OCI-M2 (cell line): ENCODE results near the gene SV2C.

Experiments used
- DNase-seq: peaks from one replicate; lab custom pipeline; 2025; ENCODE audit not compliant: unreplicated experiment; lab: John Stamatoyannopoulos, UW

The SV2C gene

DNA sequence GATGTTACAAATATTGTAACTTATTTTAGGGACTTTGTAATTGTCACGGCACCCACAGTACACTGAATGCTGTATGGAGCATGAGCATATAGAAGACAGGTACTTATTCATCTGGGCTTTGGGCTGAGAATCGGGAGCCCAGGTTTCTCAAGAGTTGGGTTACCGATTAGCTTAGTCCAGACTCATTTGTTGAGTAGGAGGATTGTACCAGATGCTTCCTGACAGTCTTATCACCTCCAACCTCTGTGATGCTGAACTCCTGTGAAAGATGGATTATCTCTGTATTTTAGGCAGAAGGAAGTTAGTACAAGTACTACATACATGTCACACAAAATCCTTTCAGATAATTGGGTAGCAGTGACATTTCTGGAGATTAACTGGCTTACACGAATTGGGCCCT lies 79.2 kb downstream of the SV2C start:
- DNase-seq: no peak

DNA sequence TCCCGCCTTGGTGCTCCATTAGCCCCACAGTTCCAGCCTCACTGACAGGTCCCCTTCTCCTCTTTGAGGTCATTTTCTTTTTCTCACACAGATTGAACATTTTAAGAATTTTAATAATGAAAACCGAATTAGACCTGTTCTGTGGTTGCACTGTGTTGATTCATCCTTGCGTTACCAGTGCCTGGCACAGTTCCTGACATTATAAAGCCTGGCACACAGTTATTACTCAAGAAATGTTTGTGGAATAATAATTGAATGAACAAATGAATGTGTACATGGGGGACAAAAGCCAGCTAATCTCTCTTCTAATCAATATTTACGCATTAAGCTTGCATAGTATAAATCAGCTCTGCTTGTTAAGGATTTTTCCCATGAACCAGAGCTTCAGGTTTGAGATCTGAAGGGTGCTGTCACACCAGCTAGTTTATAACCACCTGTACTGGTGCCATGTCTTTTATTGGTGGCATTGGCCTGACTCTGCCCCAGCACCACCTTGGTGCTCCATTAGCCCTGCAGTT lies 80.0 kb downstream of the SV2C start:
- DNase-seq: no peak

DNA sequence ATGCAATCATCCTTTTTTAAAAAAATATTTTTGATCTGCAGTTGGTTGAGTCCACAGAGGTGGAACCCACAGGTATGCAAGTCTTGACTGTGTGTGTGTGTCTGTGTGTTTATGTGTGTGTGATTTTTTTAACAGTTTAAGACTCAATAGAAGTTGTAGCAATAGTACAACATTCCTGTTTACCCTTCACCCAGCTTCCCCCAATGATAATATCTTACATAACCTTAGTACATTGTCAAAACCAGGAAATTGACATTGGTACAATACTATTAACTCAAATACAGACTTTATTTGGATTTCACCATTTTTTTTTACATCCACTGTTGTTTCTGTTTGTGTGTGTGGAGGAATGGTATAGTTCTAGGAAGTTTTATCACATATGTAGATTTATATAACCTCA lies 81.8 kb downstream of the SV2C start:
- DNase-seq: no peak

GRCh38 chr5:76165711-76166374 lies 82.7 kb downstream of the SV2C start:
- no peak for DNase-seq

GRCh38 chr5:76166886-76167576 lies 83.8 kb downstream of the SV2C start:
- DNase-seq: no peak

- no peak for DNase-seq
These were observed 86.1 kb downstream of the SV2C start for GRCh38 chr5:76169146-76169905.

DNA sequence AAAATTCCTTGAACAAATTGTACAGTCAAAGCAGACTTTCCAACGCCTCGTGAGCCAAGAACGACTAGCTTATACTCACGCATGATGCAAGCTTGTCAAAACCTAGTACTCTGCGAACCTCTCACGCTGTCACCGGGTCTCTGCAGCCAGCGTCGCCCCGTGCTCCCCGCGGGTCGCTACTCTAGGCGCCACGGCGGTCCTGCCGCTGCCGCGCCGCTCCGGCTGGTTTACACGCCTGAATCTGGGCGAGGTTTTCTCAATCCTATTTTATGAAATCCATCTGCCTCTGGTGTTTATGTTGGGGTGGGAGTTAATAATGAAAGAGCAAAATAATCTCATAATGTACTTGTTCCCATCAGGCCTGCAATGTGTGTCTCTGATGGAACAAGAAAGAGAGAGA lies 90.9 kb downstream of the SV2C start:
- DNase-seq: no peak

GRCh38 chr5:76175051-76175666 lies 92.0 kb downstream of the SV2C start:
- DNase-seq: no peak

DNA sequence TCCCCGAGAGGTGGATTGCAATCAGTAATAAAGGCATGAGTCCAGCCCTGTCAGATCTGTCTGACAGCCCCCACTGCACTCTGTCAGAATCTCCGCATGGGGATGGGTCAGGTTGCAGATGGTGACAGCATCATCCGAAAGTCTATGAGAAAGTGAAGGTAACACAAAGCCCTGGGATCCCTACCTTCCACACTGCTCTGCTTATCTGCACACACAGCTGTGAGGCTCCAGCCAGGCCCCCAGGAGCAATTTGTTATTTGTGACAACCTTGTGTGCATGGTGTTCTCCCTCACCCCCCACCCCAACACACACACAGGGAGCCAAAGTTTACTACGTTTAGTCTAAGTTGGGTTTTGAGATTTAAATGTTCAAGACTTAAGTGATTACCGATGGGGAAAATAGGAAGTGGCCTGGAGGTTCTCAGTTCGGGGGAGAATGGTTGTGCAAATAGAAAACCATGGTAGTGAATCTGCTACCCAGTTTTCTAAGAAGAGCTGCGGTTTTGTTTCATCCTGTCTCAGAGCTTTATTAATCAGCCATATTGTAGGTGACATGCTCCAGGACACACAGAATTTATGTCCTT lies 92.7 kb downstream of the SV2C start:
- no peak for DNase-seq

- no peak for DNase-seq
These were observed 94.8 kb downstream of the SV2C start for GRCh38 chr5:76177978-76178377.

DNA sequence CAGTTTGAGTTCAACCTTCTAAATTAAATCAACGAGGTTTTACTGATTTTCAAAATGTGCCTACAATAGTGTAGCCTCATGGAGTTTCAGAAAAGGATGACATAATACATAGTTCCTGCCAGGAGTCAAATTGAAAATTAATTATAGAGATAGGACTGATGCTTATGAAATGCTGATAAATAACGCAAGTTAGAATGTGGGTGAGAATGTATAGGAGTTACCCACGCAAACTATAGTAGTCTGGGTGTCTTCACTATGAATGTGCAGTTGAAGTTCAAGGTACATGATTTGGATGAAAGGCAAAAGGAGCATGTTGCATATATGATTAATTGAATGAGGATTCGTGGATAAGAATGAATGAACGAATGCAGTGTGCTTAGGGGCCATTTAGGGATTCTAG lies 95.7 kb downstream of the SV2C start:
- no peak for DNase-seq

DNA sequence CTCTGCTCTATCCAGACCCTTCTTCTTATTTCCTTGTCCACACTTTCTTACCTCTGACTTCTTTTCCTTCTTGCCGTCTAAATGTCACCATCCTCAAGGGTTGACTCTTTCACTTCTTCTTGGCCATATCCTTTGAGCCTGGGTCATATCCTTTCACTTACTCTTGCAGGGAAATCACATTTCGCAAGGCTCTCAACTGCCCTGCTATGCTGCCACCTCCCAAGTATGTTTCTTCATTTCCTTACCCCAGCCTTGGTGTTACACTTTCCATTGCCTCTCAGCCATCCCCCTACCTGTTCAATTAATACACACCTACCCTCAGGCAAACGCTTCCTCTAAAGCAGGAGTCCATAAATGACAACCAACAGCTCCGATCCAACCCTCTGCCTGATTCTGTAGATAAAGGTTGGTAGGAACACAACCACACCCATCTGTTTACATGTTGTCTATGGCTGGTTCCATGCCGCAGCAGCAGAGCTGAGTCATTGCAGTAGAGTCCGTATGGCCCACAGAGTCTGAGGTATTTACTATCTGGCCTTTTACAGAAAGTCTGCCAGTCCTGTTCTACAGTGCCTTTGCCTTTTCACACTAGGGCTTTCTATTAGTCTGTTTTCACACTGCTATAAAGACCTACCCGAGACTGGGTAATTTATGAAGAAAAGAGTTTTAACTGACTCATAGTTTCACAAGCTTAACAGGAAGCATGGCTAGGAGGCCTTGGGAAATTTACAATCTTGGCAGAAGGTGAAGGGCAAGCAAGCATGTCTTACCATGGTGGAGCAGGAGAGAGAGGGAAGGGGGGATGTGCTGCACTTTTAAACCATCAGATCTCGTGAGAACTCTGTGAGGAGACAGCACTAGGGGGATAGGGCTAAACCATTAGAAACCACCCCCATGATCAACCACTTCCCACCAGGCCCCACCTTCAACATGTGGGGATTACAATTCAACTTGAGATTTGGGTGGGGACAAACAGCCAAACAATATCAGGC lies 97.9 kb downstream of the SV2C start:
- no peak for DNase-seq

GRCh38 chr5:76187386-76187785 lies 104.2 kb downstream of the SV2C start:
- no peak for DNase-seq

GRCh38 chr5:76190356-76190755 lies 107.2 kb downstream of the SV2C start:
- DNase-seq: no peak

GRCh38 chr5:76192837-76193236 lies 109.7 kb downstream of the SV2C start:
- DNase-seq: no peak

DNA sequence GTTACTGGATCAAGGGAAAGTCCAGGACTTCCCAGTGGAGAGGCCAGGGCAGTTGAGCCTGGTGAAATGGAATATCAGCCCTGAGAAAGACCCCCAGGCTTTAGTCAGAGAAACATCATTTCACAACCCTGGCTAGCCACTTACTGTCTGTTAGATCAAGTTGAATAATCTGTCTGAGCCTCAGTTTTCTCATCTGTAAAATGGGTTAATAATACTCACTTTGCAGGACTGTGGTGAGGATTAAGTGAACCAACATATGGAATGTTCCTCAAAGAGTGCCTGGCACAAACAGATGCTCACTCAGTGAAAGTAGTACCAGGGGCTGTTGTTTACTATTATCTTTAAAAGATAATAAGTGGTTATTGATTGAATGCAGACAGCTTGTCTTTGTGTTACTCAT lies 110.5 kb downstream of the SV2C start:
- no peak for DNase-seq

GRCh38 chr5:76194340-76194739 lies 111.2 kb downstream of the SV2C start:
- DNase-seq: no peak

DNA sequence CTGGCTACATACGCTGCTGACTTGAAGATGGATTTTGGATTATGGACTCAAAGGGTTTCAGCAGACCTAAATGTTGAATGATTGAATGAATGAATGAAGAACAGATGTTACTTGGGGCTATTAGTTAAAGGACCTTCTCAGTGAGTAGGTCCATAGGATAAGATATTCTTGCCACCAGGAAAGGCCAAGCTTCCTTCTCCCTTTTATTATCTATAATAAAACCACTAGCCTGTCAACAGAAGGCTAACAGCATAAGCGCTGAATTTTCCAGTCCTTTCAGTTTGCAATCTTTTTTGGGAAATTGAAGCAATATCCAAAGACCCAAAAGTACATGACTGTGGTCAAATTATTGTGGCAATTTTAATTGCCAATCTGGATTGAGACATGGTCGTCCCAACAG lies 113.3 kb downstream of the SV2C start:
- no peak for DNase-seq

- no peak for DNase-seq
These were observed 113.8 kb downstream of the SV2C start for GRCh38 chr5:76196886-76197489.

GRCh38 chr5:76197726-76198125 lies 114.5 kb downstream of the SV2C start:
- DNase-seq: no peak
